H1 (cell line): ENCODE measurements around the gene ABCA2. TPM values are rescaled to one million over a fixed set of nuclear protein-coding genes. Genes with fewer than 3 reads are reported as not detected.

ENCODE experiments used
- CTCF ChIA-PET: fragments of 300-600 bp; sonication (Branson Sonifier 250); formaldehyde crosslinking; loops from one replicate; lab custom pipeline; 2021; ENCODE audit not compliant: partially characterized antibody; lab: Charles Lee
- POLR2A ChIA-PET: fragments of 300-600 bp; sonication (Branson Sonifier 250); formaldehyde crosslinking; loops from one replicate; lab custom pipeline; 2021; ENCODE audit warnings: inconsistent platforms; ENCODE audit not compliant: partially characterized antibody; lab: Charles Lee
- DNase-seq, 2 experiments: peaks; one replicate each; pipeline versions ENCODE4 v3.0.0 to v3.0.0-alpha.2; 2010 to 2022; ENCODE audit warnings: low spot score in 2 of 2, low read depth in 1 of 2, mixed read lengths in 1 of 2
- FAIRE-seq: peaks from 2 replicates; lab custom pipeline; 2011; peaks lifted over from hg19 to GRCh38; lab: Jason Lieb, UNC
- H2AFZ ChIP-seq: 2 replicates; pipeline ENCODE4 v1.8.1; 2012; ENCODE audit warnings: low read length, inconsistent platforms
- H2AK5ac ChIP-seq: 2 replicates; pipeline ENCODE4 v1.6.1; 2013; ENCODE audit warnings: low read depth, low read length
- H2BK120ac ChIP-seq: replicated peaks from 2 replicates; pipeline ENCODE3; 2013; ENCODE audit warnings: low read depth, low read length, inconsistent platforms
- H2BK12ac ChIP-seq: 2 replicates; pipeline ENCODE4 v1.6.1; 2013; ENCODE audit warnings: low read depth, low read length
- H2BK15ac ChIP-seq: 2 replicates; pipeline ENCODE4 v1.6.1; 2013; ENCODE audit warnings: low read length
- H2BK20ac ChIP-seq: 2 replicates; pipeline ENCODE4 v1.6.1; 2013; ENCODE audit warnings: low read length
- H2BK5ac ChIP-seq: 2 replicates; pipeline ENCODE4 v1.6.1; 2013; ENCODE audit warnings: low read depth, low read length
- H3K14ac ChIP-seq: 2 replicates; pipeline ENCODE4 v1.6.1; 2013; ENCODE audit warnings: inconsistent platforms; ENCODE audit not compliant: insufficient read length
- H3K18ac ChIP-seq: 2 replicates; pipeline ENCODE4 v1.6.1; 2013; ENCODE audit warnings: low read length; ENCODE audit errors: extremely low read depth
- H3K23ac ChIP-seq: 2 replicates; pipeline ENCODE4 v1.6.1; 2013; ENCODE audit warnings: inconsistent platforms; ENCODE audit not compliant: insufficient read length
- H3K23me2 ChIP-seq: 2 replicates; pipeline ENCODE4 v1.6.1; 2013; ENCODE audit warnings: low read depth, low read length
- H3K27ac ChIP-seq: 2 replicates; pipeline ENCODE4 v1.6.1; 2011; ENCODE audit warnings: low read depth, low read length, inconsistent platforms
- H3K27me3 ChIP-seq, 4 experiments: replicated peaks in 1 of 4; 1 replicate in 1 of 4; 2 replicates in 3 of 4; pipeline versions ENCODE4 v1.6.1 to v1.8.1; 2011 to 2013; ENCODE audit warnings: low read length in 3 of 4, mild to moderate bottlenecking in 3 of 4, inconsistent platforms in 2 of 4, mixed read lengths in 2 of 4, moderate library complexity in 1 of 4; ENCODE audit not compliant: control insufficient read depth in 3 of 4, insufficient read depth in 3 of 4; ENCODE audit errors: extremely low read depth in 1 of 4
- H3K36me3 ChIP-seq, 4 experiments: 2 replicates each; pipeline versions ENCODE4 v1.6.1 to v1.8.1; 2011 to 2013; ENCODE audit warnings: mild to moderate bottlenecking in 4 of 4, low read length in 3 of 4, moderate library complexity in 2 of 4, control low read depth in 1 of 4, inconsistent platforms in 1 of 4; ENCODE audit not compliant: insufficient read depth in 4 of 4, control insufficient read depth in 2 of 4
- H3K4ac ChIP-seq: replicated peaks from 2 replicates; pipeline ENCODE3; 2013; ENCODE audit warnings: low read length, low read depth, mixed read lengths, inconsistent platforms; ENCODE audit not compliant: insufficient read length
- H3K4me1 ChIP-seq, 4 experiments: replicated peaks in 1 of 4; 1 replicate in 1 of 4; 2 replicates in 3 of 4; pipeline versions ENCODE4 v1.6.1 to v1.8.1; 2011 to 2013; ENCODE audit warnings: low read length in 3 of 4, inconsistent platforms in 2 of 4, mixed read lengths in 1 of 4; ENCODE audit not compliant: insufficient read depth in 4 of 4, control insufficient read depth in 3 of 4
- H3K4me2 ChIP-seq, 2 experiments: 2 replicates each; pipeline versions ENCODE4 v1.6.1 to v1.8.1; 2011 to 2013; ENCODE audit warnings: low read depth in 2 of 2, low read length in 2 of 2, control low read depth in 1 of 2, inconsistent platforms in 1 of 2, mild to moderate bottlenecking in 1 of 2; ENCODE audit not compliant: insufficient read depth in 1 of 2
- H3K4me3 ChIP-seq, 4 experiments: fragments of 200-600, 300-600 bp in 1 of 4; sonication (generic), shearing (Covaris generic), sonication (Bioruptor Twin) in 1 of 4; 2 replicates each; pipeline versions ENCODE4 v1.5.1 to v1.8.1; 2011 to 2016; ENCODE audit warnings: low read length in 4 of 4, low read depth in 3 of 4, control low read depth in 2 of 4, inconsistent platforms in 2 of 4, mild to moderate bottlenecking in 2 of 4, mixed read lengths in 1 of 4, moderate library complexity in 1 of 4; ENCODE audit not compliant: insufficient read depth in 2 of 4; ENCODE audit errors: extremely low read depth in 1 of 4
- H3K56ac ChIP-seq: replicated peaks from 2 replicates; pipeline ENCODE3; 2013; ENCODE audit warnings: low read depth, mild to moderate bottlenecking, mixed read lengths, low read length, inconsistent platforms; ENCODE audit not compliant: insufficient read length
- H3K79me1 ChIP-seq: 2 replicates; pipeline ENCODE4 v1.6.1; 2013; ENCODE audit warnings: low read depth, low read length, control low read depth
- H3K79me2 ChIP-seq, 2 experiments: 2 replicates each; pipeline versions ENCODE4 v1.6.1 to v1.8.1; 2012 to 2013; ENCODE audit warnings: low read length in 2 of 2, mild to moderate bottlenecking in 2 of 2, inconsistent platforms in 1 of 2; ENCODE audit not compliant: insufficient read depth in 2 of 2, control insufficient read depth in 1 of 2
- H3K9ac ChIP-seq, 4 experiments: replicated peaks in 1 of 4; 1 replicate in 1 of 4; 2 replicates in 3 of 4; pipeline versions ENCODE4 v1.6.1 to v1.8.1; 2011 to 2013; ENCODE audit warnings: low read depth in 3 of 4, low read length in 3 of 4, control low read depth in 2 of 4, mild to moderate bottlenecking in 2 of 4, moderate library complexity in 2 of 4, inconsistent platforms in 1 of 4; ENCODE audit errors: extremely low read depth in 1 of 4
- H3K9me3 ChIP-seq, 2 experiments: 2 replicates each; pipeline versions ENCODE4 v1.6.1 to v1.8.1; 2012 to 2013; ENCODE audit warnings: mild to moderate bottlenecking in 2 of 2, moderate library complexity in 2 of 2, control low read depth in 1 of 2, inconsistent platforms in 1 of 2, low read depth in 1 of 2, low read length in 1 of 2, mixed read lengths in 1 of 2; ENCODE audit not compliant: insufficient read depth in 2 of 2
- H4K20me1 ChIP-seq, 2 experiments: replicated peaks in 1 of 2; 2 replicates each; pipeline versions ENCODE3 to v1.8.1; 2011 to 2013; ENCODE audit warnings: inconsistent platforms in 2 of 2, low read length in 2 of 2, mild to moderate bottlenecking in 1 of 2; ENCODE audit not compliant: insufficient read depth in 2 of 2, control insufficient read depth in 1 of 2
- H4K5ac ChIP-seq: 2 replicates; pipeline ENCODE4 v1.6.1; 2013; ENCODE audit warnings: low read length, low read depth, mixed read lengths, inconsistent platforms; ENCODE audit not compliant: insufficient read length
- H4K8ac ChIP-seq: 2 replicates; pipeline ENCODE4 v1.8.0; 2013; ENCODE audit warnings: mild to moderate bottlenecking, moderate library complexity, low read length, inconsistent platforms; ENCODE audit not compliant: insufficient read depth; ENCODE audit errors: extremely low read depth
- H4K91ac ChIP-seq: replicated peaks from 2 replicates; pipeline ENCODE3; 2013; ENCODE audit warnings: low read length, mixed read lengths, inconsistent platforms; ENCODE audit not compliant: insufficient read length
- BACH1 ChIP-seq: IDR thresholded peaks from 2 replicates; pipeline ENCODE4 v1.6.1; 2012; ENCODE audit warnings: low read length, improper control_type of control experiment
- CBX5 ChIP-seq: fragments of 300-800, 300-1000 bp; sonication (generic); IDR thresholded peaks from 2 replicates; pipeline ENCODE4 v1.7.1; 2016; ENCODE audit warnings: antibody characterized with exemption, low read length, low read depth
- CEBPB ChIP-seq: IDR thresholded peaks from 2 replicates; pipeline ENCODE4 v1.6.1; 2012; ENCODE audit warnings: low read depth, low read length
- CHD2 ChIP-seq: IDR thresholded peaks from 2 replicates; pipeline ENCODE4 v1.6.1; 2012; ENCODE audit warnings: low read length, improper control_type of control experiment
- POLR2A ChIP-seq, 2 experiments: IDR thresholded peaks; 1 replicate in 1 of 2; 2 replicates in 1 of 2; pipeline ENCODE4 v1.6.1; 2011; ENCODE audit warnings: low read depth in 2 of 2, low read length in 2 of 2, mild to moderate bottlenecking in 2 of 2; ENCODE audit errors: control extremely low read depth in 1 of 2
- POLR2AphosphoS5 ChIP-seq: IDR thresholded peaks from 2 replicates; pipeline ENCODE4 v1.6.1; 2011; ENCODE audit warnings: low read depth, low read length
- RXRA ChIP-seq: IDR thresholded peaks from 2 replicates; pipeline ENCODE4 v1.6.1; 2011; ENCODE audit warnings: low read depth, mild to moderate bottlenecking, low read length, moderate library complexity; ENCODE audit not compliant: insufficient read depth
- SIN3A ChIP-seq, 2 experiments: IDR thresholded peaks in 1 of 2; conservative IDR thresholded peaks in 1 of 2; 2 replicates each; pipeline ENCODE4 v1.6.1; 2011 to 2012; ENCODE audit warnings: low read length in 2 of 2, improper control_type of control experiment in 1 of 2, low read depth in 1 of 2, mild to moderate bottlenecking in 1 of 2
- SP4 ChIP-seq: IDR thresholded peaks from 2 replicates; pipeline ENCODE4 v1.6.1; 2012; ENCODE audit warnings: low read length, inconsistent platforms
- TEAD4 ChIP-seq: IDR thresholded peaks from 2 replicates; pipeline ENCODE4 v1.6.1; 2012; ENCODE audit warnings: low read depth, low read length, inconsistent platforms, mixed read lengths
- WGBS, 2 experiments: shearing (Covaris generic) in 1 of 2; methylation state at CpG; one replicate each; pipeline versions ENCODE4 v1.1.6 to v1.1.7; 2013 to 2015; ENCODE audit warnings: low lambda C conversion rate in 2 of 2, mixed read lengths in 2 of 2, inconsistent platforms in 1 of 2, low coverage in 1 of 2, missing lambda C conversion rate in 1 of 2; ENCODE audit not compliant: insufficient replicate concordance in 2 of 2, insufficient coverage in 1 of 2, insufficient read length in 1 of 2; ENCODE audit errors: extremely low coverage in 1 of 2, missing lambda C conversion rate in 1 of 2; 5-methylcytosine and 5-hydroxymethylcytosine counted together
- polyA plus RNA-seq, 7 experiments: library from polyadenylated mRNA; depleted of rRNA in 3 of 7; stranded (reverse) in 5 of 7; unstranded in 2 of 7; fragments of >200 nt in 5 of 7; fragments of 200-250 nt in 2 of 7; gene quantifications; 1 replicate in 5 of 7; 2 replicates in 1 of 7; 4 replicates in 1 of 7; pipeline versions ENCODE4 v1.2.1 to v1.2.3, GENCODE V29; 2011 to 2013; ENCODE audit warnings: missing spikeins in 2 of 7, mixed read lengths in 2 of 7
- total RNA-seq: library from RNA; stranded (reverse); fragmentation: NEBNext Ultra II Directional; extraction: Animal tissue kit (Norgen Biotek cat#: 25700); gene quantifications from 2 replicates; pipeline ENCODE4 v1.2.1, GENCODE V29; 2021
- TF ChIP-seq, protein P1 (sequence below): IDR thresholded peaks from 2 replicates; pipeline ENCODE4 v1.6.1; 2012; ENCODE audit warnings: low read length, inconsistent platforms

ABCA2 gene
- total and polyA plus RNA-seq, 2 of the 8 experiments (the other 6 are each of a cell fraction or from before 2014, with no cell fraction given) = 12.5 to 14.3 TPM

DNA sequence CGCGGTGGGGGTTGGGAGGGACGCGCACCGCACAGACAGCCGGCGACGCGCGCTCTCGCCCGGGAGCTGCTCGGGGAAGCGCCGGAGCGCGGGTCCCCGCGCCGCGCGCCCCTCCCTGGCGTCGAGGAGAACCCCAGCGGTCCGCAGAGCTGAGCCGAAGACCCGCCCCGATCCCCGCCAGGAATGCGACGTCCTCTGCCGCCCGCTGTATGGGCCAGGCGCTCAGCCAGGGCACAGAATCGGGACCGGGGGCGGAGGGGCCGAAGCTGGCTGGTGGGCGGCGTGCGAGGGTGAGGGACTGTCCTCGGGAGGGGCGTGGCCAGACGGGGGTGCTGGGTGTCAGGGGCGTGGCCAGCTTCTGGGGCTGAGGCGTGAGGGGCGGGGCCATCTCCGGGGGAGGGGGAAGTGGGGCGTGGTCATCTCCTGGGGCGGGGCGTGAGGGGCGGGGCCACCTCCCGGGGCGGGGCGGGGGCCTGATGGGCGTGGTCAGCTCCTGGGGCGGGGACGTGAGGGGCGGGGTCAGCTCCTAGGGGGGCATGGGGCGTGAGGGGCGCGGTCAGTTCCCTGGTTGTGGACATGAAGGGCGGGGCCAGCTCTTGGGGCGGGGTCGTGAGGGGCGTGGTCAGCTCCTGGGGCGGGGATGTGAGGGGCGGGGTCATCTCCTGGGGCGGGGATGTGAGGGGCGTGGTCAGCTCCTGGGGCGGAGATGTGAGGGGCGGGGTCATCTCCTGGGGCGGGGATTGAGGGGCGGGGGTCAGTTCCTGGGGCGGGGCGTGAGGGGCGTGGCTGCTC lies 49.8 kb downstream of the ABCA2 start:
- H4K20me1 ChIP-seq = peaks cover 0 to 2% of the 10 kb centered on the region in 2 experiments
- FAIRE-seq = no peak
- H3K4me1 ChIP-seq = peaks cover 0 to 12% (median 5%) of the 10 kb centered on the region in 4 experiments; a peak in 5 of 7 replicates
- no peak overlapping the region for H3K56ac ChIP-seq
- POLR2A ChIA-PET = interaction anchor here (0.9 to 1.0 kb wide), 3 partner anchors 15 to 19 kb away, joined by 3 to 4 read pairs (median 3); partner anchors contain the start of gene CLIC3
- peaks cover 0 to 5% (median 2%) of the 10 kb centered on the region in 4 experiments; a peak in 2 of 7 replicates for H3K27me3 ChIP-seq
- no peak overlapping the region for H2BK15ac ChIP-seq
- H4K5ac ChIP-seq = no peak overlapping the region
- no peaks in the 10 kb centered on the region for H3K9me3 ChIP-seq
- H3K4me2 ChIP-seq = peak overlapping the region; percentile 69 to 91
- no peak overlapping the region for H3K14ac ChIP-seq
- no peak overlapping the region for H2AK5ac ChIP-seq
- H3K4ac ChIP-seq = peak overlapping the region; percentile 38
- peak overlapping the region; percentile 80; the same call in 1 of the 2 replicates for H2BK12ac ChIP-seq
- H4K91ac ChIP-seq = no peak overlapping the region
- peak overlapping the region; percentile 43 to 73 (median 52) for H3K4me3 ChIP-seq
- H3K27ac ChIP-seq = no peak overlapping the region
- CTCF ChIA-PET = interaction anchor here (0.6 to 5.6 kb wide), 12 partner anchors 10 to 171 kb away, joined by 3 to 41 read pairs (median 5); partner anchors contain the start of gene PAXX
- no peaks in the 10 kb centered on the region for H3K36me3 ChIP-seq
- no peak overlapping the region for H2BK20ac ChIP-seq
- no peak overlapping the region for H3K23ac ChIP-seq
- H2BK5ac ChIP-seq = no peak overlapping the region; the same call in 1 of the 2 replicates
- H3K18ac ChIP-seq = peak overlapping the region; percentile 78
- H2AFZ ChIP-seq = no peak overlapping the region
- H3K79me2 ChIP-seq = no peaks in the 10 kb centered on the region
- peak overlapping the region in 1 of 4 experiments; percentile 34; a peak in 2 of 7 replicates for H3K9ac ChIP-seq
- H3K23me2 ChIP-seq = peaks cover 8% of the 10 kb centered on the region; the same call in 1 of the 2 replicates
- no peaks in the 10 kb centered on the region for H3K79me1 ChIP-seq
- WGBS, 2 experiments = 3% methylated on average over 18 of the region's 78 CpGs; no CpG with 5 or more reads in 1 of the 2 experiments
- peak overlapping the region; percentile 25; the same call in 1 of the 2 replicates for H4K8ac ChIP-seq
- peak; percentile 68 to 98 for DNase-seq
- no peak overlapping the region for H2BK120ac ChIP-seq
- TF ChIP-seq BACH1 = no peak
- no peak for TF ChIP-seq POLR2AphosphoS5
- peak; percentile 75; the same call in 1 of the 2 replicates for TF ChIP-seq SP4
- TF ChIP-seq CEBPB = no peak
- TF ChIP-seq, protein P1, sequence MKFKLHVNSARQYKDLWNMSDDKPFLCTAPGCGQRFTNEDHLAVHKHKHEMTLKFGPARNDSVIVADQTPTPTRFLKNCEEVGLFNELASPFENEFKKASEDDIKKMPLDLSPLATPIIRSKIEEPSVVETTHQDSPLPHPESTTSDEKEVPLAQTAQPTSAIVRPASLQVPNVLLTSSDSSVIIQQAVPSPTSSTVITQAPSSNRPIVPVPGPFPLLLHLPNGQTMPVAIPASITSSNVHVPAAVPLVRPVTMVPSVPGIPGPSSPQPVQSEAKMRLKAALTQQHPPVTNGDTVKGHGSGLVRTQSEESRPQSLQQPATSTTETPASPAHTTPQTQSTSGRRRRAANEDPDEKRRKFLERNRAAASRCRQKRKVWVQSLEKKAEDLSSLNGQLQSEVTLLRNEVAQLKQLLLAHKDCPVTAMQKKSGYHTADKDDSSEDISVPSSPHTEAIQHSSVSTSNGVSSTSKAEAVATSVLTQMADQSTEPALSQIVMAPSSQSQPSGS = no peak
- no peak for TF ChIP-seq RXRA
- no peak for TF ChIP-seq SIN3A (conservative IDR thresholded peaks at IDR 0.05 in 1 of 2, IDR thresholded peaks at IDR 0.05 in 1 of 2; ENCODE audit: low read depth in 1 of 2, low read length in 2 of 2)
- no peak for TF ChIP-seq CHD2
- no peak for TF ChIP-seq CBX5
- no peak for TF ChIP-seq POLR2A (IDR thresholded peaks at IDR 0.05; ENCODE audit: control extremely low read depth in 1 of 2, low read depth in 2 of 2, low read length in 2 of 2)
- TF ChIP-seq TEAD4 = peak; percentile 77
